GM21367 (cell line): ENCODE measurements around the gene FAF2.
"Not testable (repeated sequence)": the region's sequence is repeated elsewhere in the genome, so short reads cannot be mapped to it uniquely, and the experiment has no call there.

ENCODE experiments used
- ATAC-seq: cut with Tn5 transposase; IDR thresholded peaks from one replicate; pipeline ENCODE4 v1.9.1; 2021; ENCODE audit not compliant: unreplicated experiment

Gene FAF2

DNA sequence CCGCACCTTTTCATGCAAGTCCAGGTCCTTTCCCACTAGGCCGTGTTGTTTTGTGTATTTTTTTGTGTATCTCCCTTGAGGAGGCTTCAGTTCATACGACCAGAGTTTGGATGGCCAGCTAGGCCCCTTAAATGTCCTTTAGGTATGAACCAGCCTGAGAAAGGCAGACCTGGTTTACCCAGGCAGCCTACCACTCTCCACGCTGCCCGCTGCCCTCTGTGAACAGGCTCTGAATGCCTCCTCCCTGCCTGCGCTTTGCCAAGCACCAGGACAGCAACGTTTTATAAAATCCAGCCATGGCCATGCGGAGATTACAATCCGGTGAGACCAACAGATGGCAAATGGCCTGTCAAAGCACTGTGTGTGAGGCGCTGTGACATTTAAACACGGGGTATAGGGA lies 31.2 kb upstream of the FAF2 start:
- no peak for ATAC-seq

DNA sequence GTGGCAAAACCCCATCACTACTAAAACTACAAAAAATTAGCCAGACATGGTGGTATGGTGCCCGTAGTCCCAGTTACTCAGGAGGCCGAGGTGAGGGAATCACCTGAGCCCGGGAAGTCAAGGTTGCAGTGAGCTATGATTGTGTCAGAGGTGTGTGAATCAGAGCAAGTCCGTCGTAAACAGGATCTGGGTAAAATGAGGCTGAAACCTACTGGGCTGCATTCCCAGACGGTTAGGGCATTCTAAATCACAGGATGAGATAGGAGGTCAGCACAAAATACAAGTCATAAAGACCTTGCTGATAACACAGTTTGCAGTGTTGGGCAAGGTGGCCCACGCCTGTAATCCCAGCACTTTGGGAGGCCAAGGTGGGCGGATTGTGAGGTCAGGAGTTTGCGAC lies 29.9 kb upstream of the FAF2 start:
- no peak for ATAC-seq

- ATAC-seq = no peak
Measured at GRCh38 chr5:176420086-176420485, 28.1 kb upstream of the FAF2 start.

DNA sequence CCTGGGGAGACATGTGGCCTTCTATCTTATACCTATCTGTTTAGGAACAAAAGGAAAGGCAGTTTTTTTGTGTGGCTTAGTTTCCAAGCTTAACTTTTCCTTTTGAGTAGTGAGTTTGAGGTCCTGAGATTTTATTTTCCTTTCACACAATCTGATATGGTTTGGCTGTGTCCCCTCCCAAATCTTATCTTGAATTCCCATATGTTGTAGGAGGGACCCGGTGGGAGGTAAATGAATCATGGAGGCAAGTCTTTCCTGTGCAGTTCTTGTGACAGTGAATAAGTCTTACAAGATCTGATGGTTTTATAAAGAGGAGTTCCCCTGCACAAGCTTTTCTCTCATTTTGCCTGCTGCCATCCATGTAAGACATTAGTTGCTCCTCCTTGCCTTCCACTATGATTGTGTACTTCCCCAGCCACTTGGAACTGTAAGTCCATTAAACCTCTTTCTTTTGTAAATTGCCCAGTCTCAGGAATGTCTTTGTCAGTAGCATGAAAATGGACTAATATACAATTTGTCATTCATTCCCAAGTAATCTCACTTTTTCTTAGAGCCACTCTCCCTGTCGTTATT lies 27.1 kb upstream of the FAF2 start:
- no peak for ATAC-seq

DNA sequence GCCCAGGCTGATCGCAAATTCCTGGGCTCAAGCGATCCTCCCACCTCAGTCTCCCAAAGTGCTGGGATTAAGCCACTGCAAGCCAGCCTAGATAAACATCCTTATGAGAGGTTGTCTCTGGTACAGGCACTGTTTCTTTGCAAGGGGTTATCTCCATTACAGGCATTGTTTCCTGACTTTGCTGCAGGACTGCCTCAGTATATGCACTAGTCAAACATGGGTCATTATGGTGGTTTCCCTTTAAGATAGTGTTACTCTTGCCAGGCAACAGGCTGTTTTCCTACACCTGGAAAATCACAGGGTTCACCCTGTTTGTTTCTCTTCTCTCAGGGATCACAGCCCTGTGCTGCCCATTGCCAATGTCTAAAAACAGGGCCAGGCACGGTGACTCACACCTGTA lies 24.0 kb upstream of the FAF2 start:
- ATAC-seq = no peak

GRCh38 chr5:176425138-176425537 lies 23.0 kb upstream of the FAF2 start:
- no peak for ATAC-seq

DNA sequence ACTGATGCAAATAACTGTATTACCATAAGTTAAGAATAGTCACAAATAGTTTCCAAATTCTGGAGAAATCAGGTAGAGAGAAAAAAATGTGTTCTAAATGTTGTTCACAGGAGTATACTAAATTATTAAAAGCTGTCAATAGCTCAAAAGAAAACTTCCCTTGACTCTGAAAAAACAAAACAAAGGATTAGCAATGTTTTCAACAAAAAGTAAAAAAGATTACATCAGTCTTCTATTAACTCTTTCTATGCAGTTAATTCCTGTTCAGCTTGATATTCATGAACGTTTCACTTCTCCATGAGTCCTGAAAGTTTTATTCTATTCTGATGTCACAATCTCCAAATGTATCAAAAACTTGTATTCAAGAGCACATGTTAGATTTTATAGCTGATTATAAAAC lies 22.4 kb upstream of the FAF2 start:
- ATAC-seq = no peak

- ATAC-seq = no peak
Measured at GRCh38 chr5:176426876-176427275, 21.3 kb upstream of the FAF2 start.

GRCh38 chr5:176427971-176428370 lies 20.2 kb upstream of the FAF2 start:
- no peak for ATAC-seq

DNA sequence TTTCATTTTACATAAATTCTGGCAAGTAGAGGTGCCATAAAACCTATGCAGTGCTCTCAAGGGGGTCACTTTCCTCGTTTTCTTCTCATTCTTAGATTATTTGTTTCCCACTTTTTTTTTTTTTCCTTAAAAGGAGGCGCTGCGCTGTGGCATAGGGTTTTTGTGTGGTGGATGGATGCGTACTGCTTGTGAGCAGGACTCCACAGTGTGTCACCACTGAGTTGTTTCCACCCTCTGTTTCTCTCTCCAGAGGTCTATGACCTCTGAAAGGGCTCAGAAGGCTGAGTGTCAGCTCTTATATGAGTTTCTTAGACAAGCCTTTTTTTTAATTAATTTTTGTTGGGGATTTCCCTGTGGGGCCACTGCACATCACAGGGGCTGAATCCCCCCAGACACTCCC lies 18.2 kb upstream of the FAF2 start:
- ATAC-seq = no peak

DNA sequence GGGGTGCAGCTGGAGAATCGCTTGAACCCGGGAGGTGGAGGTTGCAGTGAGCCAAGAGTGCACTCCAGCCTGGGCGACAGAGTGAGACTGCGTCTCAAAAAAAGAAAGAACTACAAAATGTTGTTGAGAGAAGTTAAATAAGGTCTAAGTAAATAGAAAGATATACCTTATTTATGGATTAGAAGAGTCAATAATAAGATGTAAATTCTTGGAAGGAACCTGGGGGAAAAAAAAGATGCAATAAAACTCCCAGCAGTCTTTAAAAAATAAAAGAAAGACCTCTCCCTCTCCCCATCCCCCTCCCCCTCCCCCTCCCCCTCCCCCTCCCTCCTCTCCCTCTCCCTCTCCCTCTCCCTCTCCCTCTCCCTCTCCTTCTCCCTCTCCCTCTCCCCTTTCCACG lies 15.5 kb upstream of the FAF2 start:
- no peak for ATAC-seq

DNA sequence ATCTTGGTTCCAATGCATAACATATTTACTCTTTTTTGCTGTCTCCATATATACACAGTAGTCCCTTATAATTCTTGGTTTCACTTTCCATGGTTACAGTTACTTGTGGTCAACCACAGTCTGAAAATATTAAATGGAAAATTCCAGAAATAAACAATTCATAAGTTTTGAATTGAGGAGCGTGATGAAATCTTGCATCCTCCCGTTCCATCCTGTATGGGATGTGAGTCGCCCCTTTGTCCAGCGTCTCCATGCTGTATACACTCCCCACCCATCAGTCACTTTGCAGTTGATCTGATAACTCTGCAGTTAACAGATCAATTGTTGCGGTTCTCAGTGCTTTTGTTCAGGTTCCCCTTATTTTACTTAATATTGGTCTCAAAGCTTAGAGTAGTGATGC lies 11.5 kb upstream of the FAF2 start:
- no peak for ATAC-seq

DNA sequence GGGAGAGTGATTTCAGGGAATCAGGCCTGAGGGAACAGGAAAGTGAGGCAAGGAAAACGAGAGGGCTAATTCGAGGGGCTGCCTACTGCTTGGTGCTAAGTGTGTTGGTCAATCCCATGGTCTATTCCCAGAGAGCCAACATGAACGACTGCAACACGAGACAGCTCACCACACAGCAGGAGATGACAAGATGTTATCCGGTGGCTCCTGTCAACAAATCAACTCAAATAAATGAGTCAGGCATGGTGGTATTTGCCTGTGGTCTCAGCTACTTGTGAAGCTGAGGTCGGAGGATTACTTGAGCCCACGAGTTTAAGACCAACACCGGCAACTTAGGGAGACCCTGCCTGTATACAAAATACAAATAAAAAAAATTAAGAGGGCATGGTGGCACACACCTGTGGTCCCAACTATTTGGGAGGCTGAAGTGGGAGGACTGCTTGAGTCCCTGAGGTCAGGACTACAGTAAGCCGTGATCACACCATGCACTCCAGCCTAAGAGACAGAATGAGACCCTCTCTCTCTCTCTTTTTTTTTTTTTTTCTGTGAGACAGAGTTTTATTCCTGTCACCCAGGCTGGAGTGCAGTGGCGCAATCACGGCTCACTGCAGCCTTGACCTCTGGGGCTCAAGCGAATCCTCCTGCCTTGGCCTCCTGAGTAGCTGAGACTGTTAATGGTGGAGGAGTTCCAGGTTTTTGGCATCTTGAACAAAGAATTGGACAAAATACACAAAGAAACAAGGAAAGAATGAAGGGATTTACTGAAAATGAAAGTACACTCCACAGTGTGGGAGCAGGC lies 9.0 kb upstream of the FAF2 start:
- ATAC-seq = no peak

- ATAC-seq = no peak
Measured at GRCh38 chr5:176440927-176441706, 7.1 kb upstream of the FAF2 start.

GRCh38 chr5:176441921-176442323 lies 6.3 kb upstream of the FAF2 start:
- ATAC-seq = no peak

- ATAC-seq = not testable (repeated sequence)
Measured at GRCh38 chr5:176442911-176443310, 5.3 kb upstream of the FAF2 start.

DNA sequence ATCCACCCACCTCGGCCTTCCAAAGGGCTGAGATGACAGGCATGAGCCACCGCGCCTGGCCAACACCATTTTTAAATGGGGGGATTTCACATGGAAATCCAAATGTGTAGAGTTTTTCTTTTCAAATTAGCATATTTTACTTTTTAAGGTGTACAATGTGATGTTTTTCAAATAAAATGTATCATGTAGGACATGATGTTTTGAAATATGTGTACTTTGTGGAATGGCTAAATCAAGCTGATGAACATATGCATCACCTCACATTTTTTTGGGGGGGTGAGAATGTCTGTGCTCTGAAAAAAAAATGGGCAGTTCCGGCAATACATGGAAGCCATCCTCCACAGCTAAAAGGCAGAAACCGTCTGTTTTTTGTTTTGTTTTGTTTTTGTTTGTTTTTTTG lies 3.4 kb upstream of the FAF2 start:
- no peak for ATAC-seq

DNA sequence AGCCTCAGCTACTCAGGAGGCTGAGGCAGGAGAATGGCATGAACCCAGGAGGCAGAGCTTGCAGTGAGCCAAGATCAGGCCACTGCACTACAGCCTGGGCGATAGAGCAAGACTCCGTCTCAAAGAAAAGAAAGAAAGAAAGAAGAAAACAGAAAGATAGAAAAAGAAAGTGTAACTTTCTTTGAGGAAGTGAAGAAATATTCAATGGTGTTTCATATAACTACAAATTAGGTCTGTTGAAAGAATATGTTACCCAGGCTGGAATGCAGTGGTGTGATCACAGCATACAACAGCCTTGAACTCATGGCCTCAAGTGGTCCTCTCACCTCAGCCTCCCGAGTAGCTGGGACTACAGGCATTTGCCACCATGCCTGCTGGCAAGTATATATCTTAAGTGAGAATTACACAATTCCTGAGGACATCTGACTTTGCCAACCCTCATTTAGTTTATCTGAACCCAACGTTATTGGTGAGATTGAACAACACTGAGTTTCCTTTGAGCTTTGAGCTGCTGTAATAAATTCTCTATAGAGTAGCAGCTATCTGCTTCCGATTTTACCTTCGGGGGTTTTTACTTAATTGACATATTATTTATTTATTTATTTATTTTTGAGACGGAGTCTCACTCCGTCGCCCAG lies 2.0 kb upstream of the FAF2 start:
- ATAC-seq = no peak

- no peak for ATAC-seq
Measured at GRCh38 chr5:176446884-176447590, 1.1 kb upstream of the FAF2 start.

- ATAC-seq = peak; percentile 28
Measured at GRCh38 chr5:176447591-176447977, 601 bp upstream of the FAF2 start.

- no peak for ATAC-seq
Measured at GRCh38 chr5:176450077-176450476, 1.9 kb downstream of the FAF2 start.
